ENCODE measurements around the gene FAM120B.
"Not testable (repeated sequence)": the region's sequence is repeated elsewhere in the genome, so short reads cannot be mapped to it uniquely, and the experiment has no call there.

The FAM120B gene

DNA sequence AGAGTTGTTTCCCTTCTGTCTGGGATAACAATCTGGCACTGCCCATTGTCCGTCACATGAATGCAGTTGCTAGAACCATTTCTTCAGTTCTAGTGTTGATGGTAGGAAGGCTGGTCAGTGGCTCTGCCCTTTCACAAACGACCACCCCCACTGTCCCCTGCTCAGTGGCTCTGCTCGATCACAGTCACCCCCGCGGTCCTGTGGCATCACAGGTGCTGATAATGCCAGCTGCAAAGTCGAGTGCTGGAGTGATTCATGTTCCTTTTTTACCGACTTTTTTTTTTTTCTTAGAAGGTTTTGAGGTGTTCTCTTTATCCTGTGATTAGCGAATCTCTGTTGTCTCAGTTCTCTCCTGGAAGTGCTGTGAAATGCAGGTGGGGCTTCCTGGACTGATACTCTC is 22.8 kb downstream of the FAM120B start:
- no peaks in the 10 kb centered on the region; the same call in 1 of the 2 replicates for H3F3A ChIP-seq (ENCODE audit: control insufficient read depth, insufficient read depth)
- no peaks in the 10 kb centered on the region for H3K79me2 ChIP-seq (ENCODE audit: control insufficient read depth, low read length)

DNA sequence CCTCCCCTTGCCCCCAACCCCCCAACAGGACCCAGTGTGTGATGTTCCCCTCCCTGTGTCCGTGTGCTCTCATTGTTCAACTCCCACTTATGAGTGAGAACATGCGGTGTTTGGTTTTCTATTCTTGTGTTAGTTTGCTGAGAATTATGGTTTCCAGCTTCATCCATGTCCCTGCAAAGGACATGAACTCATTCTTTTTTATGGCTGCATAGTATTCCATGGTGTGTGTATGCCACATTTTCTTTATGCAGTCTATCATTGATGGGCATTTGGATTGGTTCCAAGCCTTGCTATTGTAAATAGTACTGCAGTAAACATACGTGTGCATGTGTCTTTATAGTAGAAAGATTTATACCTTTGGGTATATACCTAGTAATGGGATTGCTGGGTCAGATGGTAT is 28.6 kb downstream of the FAM120B start:
- not testable (repeated sequence) for H3K4me3 ChIP-seq (ENCODE audit: low read length); H3K27me3 ChIP-seq (ENCODE audit: control insufficient read depth, low read length); H4K20me1 ChIP-seq (ENCODE audit: control insufficient read depth, insufficient read depth, low read depth, low read length); H3K4me1 ChIP-seq (ENCODE audit: control insufficient read depth, low read length); H3K9me2 ChIP-seq (replicated peaks; ENCODE audit: control insufficient read depth, low read length); H3K4me2 ChIP-seq (ENCODE audit: low read length); H3F3A ChIP-seq (ENCODE audit: control insufficient read depth, insufficient read depth); H3K9me3 ChIP-seq (ENCODE audit: control insufficient read depth, insufficient read depth, low read length); H3K27ac ChIP-seq (ENCODE audit: low read depth, low read length)
- peaks cover 30% of the 10 kb centered on the region for H3K36me3 ChIP-seq (ENCODE audit: control insufficient read depth, low read length)
- H3K79me2 ChIP-seq (ENCODE audit: control insufficient read depth, low read length) = peaks cover 17% of the 10 kb centered on the region

More for the DNA sequence above, 22.8 kb downstream of the FAM120B start:
- no peak overlapping the region for H3K4me2 ChIP-seq (ENCODE audit: low read length)
- no peaks in the 10 kb centered on the region for H3K4me1 ChIP-seq (ENCODE audit: control insufficient read depth, low read length)
- H4K20me1 ChIP-seq (ENCODE audit: control insufficient read depth, insufficient read depth, low read depth, low read length) = no peaks in the 10 kb centered on the region
- no peaks in the 10 kb centered on the region for H3K27me3 ChIP-seq (ENCODE audit: control insufficient read depth, low read length)
- H3K36me3 ChIP-seq (ENCODE audit: control insufficient read depth, low read length) = peaks cover 54% of the 10 kb centered on the region
- no peaks in the 10 kb centered on the region for H3K9me2 ChIP-seq (replicated peaks; ENCODE audit: control insufficient read depth, low read length)
- H3K4me3 ChIP-seq (ENCODE audit: low read length) = no peak overlapping the region
- TF ChIP-seq, protein P1, sequence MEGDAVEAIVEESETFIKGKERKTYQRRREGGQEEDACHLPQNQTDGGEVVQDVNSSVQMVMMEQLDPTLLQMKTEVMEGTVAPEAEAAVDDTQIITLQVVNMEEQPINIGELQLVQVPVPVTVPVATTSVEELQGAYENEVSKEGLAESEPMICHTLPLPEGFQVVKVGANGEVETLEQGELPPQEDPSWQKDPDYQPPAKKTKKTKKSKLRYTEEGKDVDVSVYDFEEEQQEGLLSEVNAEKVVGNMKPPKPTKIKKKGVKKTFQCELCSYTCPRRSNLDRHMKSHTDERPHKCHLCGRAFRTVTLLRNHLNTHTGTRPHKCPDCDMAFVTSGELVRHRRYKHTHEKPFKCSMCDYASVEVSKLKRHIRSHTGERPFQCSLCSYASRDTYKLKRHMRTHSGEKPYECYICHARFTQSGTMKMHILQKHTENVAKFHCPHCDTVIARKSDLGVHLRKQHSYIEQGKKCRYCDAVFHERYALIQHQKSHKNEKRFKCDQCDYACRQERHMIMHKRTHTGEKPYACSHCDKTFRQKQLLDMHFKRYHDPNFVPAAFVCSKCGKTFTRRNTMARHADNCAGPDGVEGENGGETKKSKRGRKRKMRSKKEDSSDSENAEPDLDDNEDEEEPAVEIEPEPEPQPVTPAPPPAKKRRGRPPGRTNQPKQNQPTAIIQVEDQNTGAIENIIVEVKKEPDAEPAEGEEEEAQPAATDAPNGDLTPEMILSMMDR (IDR thresholded peaks at IDR 0.05; ENCODE audit: low read depth, low read length, poor library complexity, severe bottlenecking) = no peak
- TF ChIP-seq EZH2phosphoT487 (IDR thresholded peaks at IDR 0.05; ENCODE audit: borderline replicate concordance, low read length) = no peak
- no peaks in the 10 kb centered on the region for H3K9me3 ChIP-seq (ENCODE audit: control insufficient read depth, insufficient read depth, low read length)
- no peak overlapping the region for H3K27ac ChIP-seq (ENCODE audit: low read depth, low read length)

DNA sequence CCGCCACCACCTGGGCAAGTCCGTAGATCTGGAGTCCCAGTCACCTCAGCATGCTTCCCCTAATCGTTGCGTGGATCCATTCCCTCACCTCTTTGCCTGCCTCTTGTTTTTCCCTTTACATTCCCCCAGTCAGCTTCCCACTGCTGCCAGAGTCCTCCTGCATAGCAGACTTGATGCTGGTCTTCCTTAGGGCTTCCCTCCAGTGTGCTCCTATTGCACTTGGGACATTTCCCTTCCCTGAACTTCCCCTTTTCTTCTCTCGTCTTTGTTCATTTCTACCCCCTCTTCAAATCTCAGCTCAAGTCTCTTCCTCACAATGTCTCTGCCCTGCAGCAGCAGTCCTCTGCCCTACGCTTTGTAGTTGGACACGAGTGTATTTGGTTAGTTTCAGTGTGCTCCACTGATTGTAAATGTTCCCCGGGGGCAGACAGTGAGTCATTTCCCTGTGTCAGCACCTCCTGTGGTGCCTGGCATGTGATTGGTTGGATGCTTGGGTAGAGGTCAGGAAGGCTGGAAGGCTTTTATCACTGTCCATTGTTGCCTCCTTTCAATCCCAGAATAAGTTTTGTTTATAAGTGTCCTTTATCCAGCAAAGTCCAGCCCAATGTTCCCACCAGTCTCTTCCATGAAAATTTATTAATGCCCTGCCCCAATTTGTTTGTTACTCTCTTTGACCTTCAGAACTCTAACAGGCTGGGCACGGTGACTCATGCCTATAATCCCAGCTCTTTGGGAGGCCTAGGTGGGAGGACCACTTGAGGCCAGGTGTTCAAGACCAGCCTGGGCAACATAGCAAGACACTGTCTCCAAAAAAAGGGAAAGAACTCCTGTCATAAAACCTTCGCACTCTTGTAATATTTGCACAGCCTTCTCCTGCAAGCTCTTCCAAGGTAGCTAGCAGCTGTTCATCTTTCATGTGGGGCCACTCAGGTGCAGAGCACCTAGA is 38.3 kb downstream of the FAM120B start:
- H3K4me2 ChIP-seq (ENCODE audit: low read length) = no peak overlapping the region
- H4K20me1 ChIP-seq (ENCODE audit: control insufficient read depth, insufficient read depth, low read depth, low read length) = no peaks in the 10 kb centered on the region
- no peaks in the 10 kb centered on the region for H3K27me3 ChIP-seq (ENCODE audit: control insufficient read depth, low read length)
- peaks cover under 1% of the 10 kb centered on the region; the same call in 1 of the 2 replicates for H3K9me3 ChIP-seq (ENCODE audit: control insufficient read depth, insufficient read depth, low read length)
- no peaks in the 10 kb centered on the region for H3K9me2 ChIP-seq (replicated peaks; ENCODE audit: control insufficient read depth, low read length)
- H3K4me3 ChIP-seq (ENCODE audit: low read length) = no peak overlapping the region
- no peaks in the 10 kb centered on the region for H3K79me2 ChIP-seq (ENCODE audit: control insufficient read depth, low read length)
- no peak for TF ChIP-seq EZH2phosphoT487 (IDR thresholded peaks at IDR 0.05; ENCODE audit: borderline replicate concordance, low read length)
- TF ChIP-seq, protein P1 (IDR thresholded peaks at IDR 0.05; ENCODE audit: low read depth, low read length, poor library complexity, severe bottlenecking) = no peak
- no peaks in the 10 kb centered on the region for H3F3A ChIP-seq (ENCODE audit: control insufficient read depth, insufficient read depth)
- H3K36me3 ChIP-seq (ENCODE audit: control insufficient read depth, low read length) = peaks cover 47% of the 10 kb centered on the region
- no peak overlapping the region for H3K27ac ChIP-seq (ENCODE audit: low read depth, low read length)
- H3K4me1 ChIP-seq (ENCODE audit: control insufficient read depth, low read length) = no peaks in the 10 kb centered on the region

DNA sequence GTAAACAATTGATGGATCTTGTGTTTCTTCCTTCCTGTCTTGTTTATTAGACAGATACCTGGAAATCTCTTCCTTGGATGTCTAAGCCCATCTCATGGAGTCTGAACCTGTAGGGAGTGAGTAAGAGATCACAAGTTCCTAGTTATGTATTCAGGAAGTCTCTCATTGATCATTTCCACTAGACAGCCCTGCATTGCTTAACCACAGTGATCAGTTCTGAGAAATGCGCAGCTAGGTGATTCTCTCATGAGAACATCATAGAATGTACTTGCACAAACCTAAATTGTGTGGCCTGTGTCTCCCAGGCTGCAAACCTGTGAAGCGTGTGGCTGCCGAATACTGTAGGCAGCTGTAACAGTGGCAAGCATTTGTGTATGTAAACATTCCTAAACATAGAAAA is 39.1 kb downstream of the FAM120B start:
- H3K36me3 ChIP-seq (ENCODE audit: control insufficient read depth, low read length) = peaks cover 50% of the 10 kb centered on the region
- no peaks in the 10 kb centered on the region for H3K9me2 ChIP-seq (replicated peaks; ENCODE audit: control insufficient read depth, low read length)
- no peaks in the 10 kb centered on the region for H3K79me2 ChIP-seq (ENCODE audit: control insufficient read depth, low read length)
- TF ChIP-seq, protein P1 (IDR thresholded peaks at IDR 0.05; ENCODE audit: low read depth, low read length, poor library complexity, severe bottlenecking) = no peak
- no peak for TF ChIP-seq EZH2phosphoT487 (IDR thresholded peaks at IDR 0.05; ENCODE audit: borderline replicate concordance, low read length)
- H3K9me3 ChIP-seq (ENCODE audit: control insufficient read depth, insufficient read depth, low read length) = peaks cover 8% of the 10 kb centered on the region; the same call in 1 of the 2 replicates
- H3K4me3 ChIP-seq (ENCODE audit: low read length) = no peak overlapping the region
- H3K27me3 ChIP-seq (ENCODE audit: control insufficient read depth, low read length) = no peaks in the 10 kb centered on the region
- no peaks in the 10 kb centered on the region for H3F3A ChIP-seq (ENCODE audit: control insufficient read depth, insufficient read depth)
- H4K20me1 ChIP-seq (ENCODE audit: control insufficient read depth, insufficient read depth, low read depth, low read length) = no peaks in the 10 kb centered on the region
- no peak overlapping the region for H3K4me2 ChIP-seq (ENCODE audit: low read length)
- H3K27ac ChIP-seq (ENCODE audit: low read depth, low read length) = no peak overlapping the region
- no peaks in the 10 kb centered on the region for H3K4me1 ChIP-seq (ENCODE audit: control insufficient read depth, low read length)
